ENCODE results near the gene TBC1D32.

DNA sequence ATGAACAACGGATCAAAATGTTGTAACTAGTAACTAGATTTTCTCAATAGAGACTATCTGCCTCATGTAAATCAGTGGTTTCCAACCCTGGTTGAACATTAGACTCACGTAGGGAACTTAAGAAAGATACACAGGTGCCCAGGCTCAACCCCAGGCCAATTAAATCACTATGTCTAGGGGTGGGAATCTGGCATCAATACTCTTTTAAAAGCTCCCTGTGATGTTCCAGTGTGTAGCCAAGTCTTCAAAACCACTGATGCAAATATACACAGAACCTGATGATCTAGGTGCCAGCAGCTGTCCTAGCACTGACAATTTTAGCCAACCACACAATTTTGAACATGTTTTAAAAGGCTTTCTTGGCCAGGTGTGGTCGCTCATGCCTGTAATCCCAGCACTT, 128.7 kb downstream of the TBC1D32 start:
- TF ChIP-seq, protein P1, sequence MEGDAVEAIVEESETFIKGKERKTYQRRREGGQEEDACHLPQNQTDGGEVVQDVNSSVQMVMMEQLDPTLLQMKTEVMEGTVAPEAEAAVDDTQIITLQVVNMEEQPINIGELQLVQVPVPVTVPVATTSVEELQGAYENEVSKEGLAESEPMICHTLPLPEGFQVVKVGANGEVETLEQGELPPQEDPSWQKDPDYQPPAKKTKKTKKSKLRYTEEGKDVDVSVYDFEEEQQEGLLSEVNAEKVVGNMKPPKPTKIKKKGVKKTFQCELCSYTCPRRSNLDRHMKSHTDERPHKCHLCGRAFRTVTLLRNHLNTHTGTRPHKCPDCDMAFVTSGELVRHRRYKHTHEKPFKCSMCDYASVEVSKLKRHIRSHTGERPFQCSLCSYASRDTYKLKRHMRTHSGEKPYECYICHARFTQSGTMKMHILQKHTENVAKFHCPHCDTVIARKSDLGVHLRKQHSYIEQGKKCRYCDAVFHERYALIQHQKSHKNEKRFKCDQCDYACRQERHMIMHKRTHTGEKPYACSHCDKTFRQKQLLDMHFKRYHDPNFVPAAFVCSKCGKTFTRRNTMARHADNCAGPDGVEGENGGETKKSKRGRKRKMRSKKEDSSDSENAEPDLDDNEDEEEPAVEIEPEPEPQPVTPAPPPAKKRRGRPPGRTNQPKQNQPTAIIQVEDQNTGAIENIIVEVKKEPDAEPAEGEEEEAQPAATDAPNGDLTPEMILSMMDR (conservative IDR thresholded peaks at IDR 0.05 in 1 of 2, IDR thresholded peaks at IDR 0.05 in 1 of 2; ENCODE audit: low read depth in 1 of 2, low read length in 2 of 2): no peak
- TF ChIP-seq EZH2 (IDR thresholded peaks at IDR 0.05; ENCODE audit: low read length, missing control alignments): no peak
